NCI-H2227 treated with DMSO at 0.1 percent for 48 hours (cell line): ENCODE data around the gene MYBPHL.

Source experiments
- DNase-seq: peaks from one replicate; lab custom pipeline; 2025; lab: John Stamatoyannopoulos, UW

MYBPHL gene

DNA sequence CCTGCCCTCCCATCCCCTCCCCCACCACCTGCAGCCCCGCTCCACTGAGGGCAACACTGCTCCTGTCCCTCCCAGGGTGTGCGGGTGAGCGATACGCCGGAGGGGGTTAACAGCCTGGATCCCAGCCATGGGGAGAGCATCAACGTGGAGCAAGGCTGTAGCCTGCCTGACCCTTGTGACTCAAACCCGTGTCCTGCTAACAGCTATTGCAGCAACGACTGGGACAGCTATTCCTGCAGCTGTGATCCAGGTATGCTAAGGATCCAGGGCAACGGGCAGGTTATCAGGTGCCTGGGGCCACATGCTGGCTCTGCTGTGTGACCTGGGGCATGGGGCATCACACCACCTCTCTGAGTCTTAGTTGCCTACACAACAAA is 42.4 kb downstream of the MYBPHL start:
- DNase-seq: no peak

DNA sequence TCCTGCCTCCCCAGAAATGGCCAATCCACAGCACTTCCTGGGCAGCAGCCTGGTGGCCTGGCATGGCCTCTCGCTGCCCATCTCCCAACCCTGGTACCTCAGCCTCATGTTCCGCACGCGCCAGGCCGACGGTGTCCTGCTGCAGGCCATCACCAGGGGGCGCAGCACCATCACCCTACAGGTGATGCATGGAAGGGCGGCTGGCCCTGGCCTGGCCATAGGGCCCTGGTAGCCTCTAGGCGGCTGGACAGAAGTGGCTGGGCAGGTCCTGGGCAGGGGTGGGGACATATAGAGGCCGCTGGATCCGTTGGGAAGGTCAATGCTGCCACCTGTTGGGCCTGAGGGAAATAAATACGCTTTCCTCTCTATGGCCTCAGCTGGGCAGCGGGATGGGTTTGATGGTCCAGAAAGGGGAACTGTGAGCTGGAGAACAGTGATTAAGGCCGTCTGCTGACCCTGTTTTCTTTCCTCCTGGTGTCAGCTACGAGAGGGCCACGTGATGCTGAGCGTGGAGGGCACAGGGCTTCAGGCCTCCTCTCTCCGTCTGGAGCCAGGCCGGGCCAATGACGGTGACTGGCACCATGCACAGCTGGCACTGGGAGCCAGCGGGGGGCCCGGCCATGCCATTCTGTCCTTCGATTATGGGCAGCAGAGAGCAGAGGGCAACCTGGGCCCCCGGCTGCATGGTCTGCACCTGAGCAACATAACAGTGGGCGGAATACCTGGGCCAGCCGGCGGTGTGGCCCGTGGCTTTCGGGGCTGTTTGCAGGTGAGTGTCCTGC is 43.0 kb downstream of the MYBPHL start:
- no peak for DNase-seq

DNA sequence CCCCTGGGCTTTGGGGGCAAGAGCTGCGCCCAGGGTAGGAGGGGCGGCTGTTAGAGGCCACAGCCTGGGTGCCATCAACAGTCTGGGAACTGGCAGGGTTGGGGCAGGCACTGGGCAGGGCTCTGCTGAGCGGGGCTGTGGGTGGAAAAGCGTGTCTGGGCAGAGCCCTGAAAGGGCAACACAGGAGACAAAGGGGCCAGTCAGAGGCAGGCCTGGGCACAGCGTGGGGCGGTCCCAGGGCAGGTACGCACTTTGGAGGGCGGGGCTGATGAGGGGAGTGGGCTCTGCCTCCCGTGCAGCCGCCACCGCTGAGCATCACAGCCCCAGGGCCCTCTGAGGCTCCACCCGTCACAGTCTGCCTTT is 43.6 kb downstream of the MYBPHL start:
- DNase-seq: no peak

DNA sequence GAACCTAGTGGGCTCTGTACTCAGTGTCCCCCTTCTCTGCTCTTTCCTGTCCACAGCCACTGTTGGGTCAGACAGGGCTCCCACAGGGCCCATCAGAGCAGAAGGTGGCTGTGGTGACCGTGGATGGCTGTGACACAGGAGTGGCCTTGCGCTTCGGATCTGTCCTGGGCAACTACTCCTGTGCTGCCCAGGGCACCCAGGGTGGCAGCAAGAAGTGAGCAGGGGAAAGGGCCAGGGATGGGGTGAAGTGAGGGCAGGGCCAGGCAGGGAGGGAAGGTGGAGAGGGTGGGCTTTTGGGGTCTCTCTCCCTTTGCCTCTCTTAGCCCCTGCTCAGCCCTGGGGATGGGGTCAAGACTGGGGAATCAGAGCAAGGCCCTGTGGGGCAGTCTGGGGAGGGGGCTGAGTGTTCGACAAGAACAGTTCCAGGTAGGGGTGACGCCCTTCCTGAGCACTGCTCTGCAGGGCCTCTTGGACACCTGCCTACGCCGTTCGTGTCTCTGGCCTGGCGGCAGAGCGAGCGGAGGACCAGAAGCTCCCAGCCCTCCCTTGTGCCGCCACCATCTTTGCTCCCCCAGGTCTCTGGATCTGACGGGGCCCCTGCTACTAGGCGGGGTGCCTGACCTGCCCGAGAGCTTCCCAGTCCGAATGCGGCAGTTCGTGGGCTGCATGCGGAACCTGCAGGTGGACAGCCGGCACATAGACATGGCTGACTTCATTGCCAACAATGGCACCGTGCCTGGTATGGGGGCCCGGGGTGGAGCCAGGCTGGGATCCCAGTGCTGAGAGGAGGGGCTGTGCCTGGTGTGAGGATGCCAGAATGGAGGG is 44.4 kb downstream of the MYBPHL start:
- no peak for DNase-seq

DNA sequence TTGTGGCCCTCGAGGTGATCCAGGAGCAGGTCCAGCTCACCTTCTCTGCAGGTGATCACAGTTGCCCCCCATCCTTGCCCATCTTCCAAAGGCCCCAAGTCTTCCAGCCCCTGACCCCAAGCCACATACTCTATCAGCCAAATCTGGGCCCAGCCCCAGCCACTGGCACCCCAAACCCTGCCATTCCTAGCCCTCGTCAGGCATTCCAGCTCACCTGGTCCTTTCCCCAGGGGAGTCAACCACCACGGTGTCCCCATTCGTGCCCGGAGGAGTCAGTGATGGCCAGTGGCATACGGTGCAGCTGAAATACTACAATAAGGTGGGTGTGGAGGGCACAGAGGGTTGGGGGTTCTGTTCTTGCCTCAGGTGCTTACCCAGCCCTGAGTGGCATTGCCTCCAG is 45.2 kb downstream of the MYBPHL start:
- DNase-seq: no peak

DNA sequence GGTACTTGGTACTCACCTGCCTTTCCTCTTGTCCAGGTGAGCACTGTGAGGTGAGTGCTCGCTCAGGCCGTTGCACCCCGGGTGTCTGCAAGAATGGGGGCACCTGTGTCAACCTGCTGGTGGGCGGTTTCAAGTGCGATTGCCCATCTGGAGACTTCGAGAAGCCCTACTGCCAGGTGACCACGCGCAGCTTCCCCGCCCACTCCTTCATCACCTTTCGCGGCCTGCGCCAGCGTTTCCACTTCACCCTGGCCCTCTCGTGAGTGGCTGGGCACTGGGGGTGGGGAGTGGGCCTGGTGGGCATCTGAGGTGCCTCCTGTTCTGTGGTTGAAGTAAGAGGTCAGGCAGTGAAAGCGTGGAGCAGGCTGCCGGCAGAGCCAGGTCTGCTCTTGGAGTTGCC is 45.8 kb downstream of the MYBPHL start:
- DNase-seq: no peak

DNA sequence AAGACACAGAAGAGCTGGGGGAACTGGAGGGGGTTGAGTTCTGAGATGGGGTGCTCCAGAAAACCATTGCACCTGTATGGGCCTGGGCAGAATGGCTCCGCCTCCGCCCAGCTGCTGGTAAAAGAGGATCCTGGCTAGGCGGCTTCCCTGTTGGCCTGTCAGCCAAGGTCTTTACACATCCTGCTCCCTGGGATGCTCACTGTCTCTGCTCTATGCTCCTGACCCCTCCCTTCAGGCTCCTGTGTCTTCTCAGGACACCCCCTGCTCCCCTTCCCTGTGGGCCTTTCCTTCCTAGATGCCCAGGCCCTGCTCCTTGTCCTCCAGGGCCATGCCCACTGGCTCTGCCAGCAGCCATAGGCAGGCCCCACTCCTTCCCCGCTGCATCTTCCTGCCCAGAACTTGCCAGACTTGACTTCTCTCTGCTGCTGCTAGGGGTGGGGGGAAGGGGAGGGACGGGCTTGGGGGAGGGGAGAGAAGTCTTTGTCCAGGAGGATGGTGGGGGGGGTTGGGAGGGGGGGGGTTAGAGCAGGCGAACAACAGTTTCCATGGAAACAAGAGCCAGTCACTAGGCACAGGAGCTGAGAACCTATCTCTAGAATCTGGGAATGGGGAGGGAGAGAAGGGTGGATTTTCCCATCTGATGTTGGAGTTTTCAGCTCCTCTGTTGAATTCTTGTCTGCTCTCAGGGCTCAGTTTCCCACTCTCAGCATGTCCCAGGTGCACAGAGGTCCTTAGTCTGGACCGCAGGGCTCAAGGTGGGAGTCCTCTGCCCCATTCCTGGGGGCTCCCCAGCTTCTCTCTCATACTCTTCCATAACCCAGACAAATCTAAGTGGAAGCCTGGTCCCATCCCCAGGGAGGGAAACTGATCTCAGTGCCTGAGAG is 46.9 kb downstream of the MYBPHL start:
- DNase-seq: peak; percentile 76

DNA sequence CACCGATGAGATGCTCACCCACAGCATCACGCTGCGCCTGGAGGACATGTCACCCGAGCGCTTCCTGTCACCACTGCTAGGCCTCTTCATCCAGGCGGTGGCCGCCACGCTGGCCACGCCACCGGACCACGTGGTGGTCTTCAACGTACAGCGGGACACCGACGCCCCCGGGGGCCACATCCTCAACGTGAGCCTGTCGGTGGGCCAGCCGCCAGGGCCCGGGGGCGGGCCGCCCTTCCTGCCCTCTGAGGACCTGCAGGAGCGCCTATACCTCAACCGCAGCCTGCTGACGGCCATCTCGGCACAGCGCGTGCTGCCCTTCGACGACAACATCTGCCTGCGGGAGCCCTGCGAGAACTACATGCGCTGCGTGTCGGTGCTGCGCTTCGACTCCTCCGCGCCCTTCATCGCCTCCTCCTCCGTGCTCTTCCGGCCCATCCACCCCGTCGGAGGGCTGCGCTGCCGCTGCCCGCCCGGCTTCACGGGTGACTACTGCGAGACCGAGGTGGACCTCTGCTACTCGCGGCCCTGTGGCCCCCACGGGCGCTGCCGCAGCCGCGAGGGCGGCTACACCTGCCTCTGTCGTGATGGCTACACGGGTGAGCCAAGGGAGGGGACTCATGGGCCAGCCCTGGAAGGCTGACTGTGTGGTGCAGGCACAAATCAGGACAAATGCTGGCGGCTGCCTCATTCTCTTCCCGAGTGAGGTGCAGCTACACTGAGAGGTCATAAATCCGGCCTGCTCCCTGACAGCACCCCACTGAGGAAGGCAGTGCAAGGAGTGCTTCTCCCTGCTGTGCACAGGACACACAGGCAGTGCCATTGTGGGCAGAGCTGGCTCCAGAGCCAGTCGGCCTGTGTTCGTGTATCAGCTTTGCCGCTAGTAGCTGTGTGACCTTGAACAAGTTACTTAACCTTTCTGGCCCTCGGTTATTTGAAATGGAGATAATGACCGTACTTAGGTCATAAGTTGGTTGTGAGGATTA is 48.0 kb downstream of the MYBPHL start:
- no peak for DNase-seq

DNA sequence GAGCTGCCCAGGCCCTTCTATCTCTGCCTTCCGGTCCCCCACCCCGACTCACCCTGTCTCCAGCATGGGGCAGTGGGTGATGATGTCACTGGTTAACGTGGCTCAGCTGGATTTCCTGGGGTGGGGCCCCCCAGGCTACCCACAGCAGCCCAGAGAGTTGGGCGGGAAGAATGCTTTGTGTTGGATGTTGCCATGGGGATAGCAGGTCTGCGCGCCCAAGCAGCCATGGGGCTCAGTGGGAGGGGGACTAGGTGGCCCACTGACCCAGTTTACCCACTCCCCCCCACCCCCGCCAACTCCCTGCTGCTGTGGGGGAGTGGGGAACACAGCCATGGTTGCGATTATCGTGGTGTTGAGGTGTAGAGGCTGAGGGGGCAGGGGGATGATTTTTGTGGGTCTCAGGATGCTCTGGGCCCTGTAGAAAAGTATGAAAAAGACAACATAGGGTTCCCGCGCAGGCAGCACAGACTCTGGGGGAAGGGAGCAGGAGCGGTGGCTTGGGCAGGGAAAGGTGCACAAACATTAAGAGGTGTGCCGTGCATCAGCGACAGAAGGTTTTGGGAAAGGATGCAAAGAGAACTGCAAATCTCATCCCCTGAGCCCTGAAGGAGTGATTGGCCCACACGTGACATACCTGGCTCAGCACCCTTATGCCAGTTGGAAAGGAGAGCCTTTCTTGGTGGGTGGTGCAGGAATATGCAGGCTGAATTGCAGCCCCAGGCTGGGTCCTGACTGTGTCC is 49.0 kb downstream of the MYBPHL start:
- DNase-seq: no peak

DNA sequence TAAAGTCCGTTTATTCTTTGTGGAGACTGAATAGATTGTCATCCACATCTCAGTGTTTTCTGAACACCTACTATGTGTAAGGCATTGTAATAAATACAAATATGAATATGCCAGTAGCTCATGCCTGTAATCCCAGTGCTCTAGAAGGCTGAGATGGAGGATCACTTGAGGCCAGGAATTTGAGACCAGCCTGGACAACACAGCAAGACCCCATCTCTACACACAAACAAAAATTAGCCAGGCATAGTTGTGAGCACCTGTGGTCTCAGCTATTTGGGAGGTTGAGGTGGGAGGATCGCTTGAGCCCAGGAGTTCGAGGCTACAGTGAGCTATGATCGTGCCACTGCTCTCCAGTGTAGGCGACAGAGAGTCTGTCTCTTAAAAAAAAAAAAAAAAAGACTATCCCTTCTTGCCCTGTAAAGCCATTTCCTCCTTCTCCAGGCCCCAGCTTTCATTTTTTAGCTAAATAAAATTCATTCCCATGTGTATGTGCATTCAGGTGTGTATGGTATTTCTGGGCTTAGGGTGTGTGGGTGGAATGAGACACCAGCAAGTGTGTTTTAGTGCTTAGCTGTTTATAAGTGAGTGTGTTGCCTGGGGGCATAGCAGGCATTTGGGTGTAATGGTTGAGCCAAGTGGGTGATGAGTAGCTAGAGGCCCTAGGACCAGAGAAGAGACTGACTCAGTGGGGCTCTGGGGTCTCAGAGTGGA is 49.7 kb downstream of the MYBPHL start:
- no peak for DNase-seq

DNA sequence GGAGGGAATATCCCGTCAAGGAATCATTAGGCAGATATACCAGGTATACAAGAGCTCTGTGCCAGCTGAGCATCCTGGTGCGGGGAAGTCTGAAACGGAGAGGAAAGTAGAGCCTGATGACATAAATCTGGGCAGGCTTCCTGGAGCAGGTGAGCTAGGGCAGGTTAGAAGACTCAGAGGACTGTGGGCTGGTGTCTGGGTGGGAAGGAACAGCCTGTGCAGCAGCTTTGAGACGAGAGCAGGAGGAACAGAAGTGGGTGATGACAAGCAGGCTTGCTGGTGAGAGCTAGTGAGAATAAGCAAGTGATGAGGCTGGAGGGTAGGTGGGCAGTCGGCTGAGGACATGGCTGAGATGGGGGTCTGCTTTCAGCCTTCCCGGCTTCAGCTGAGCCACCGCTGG is 50.7 kb downstream of the MYBPHL start:
- no peak for DNase-seq

DNA sequence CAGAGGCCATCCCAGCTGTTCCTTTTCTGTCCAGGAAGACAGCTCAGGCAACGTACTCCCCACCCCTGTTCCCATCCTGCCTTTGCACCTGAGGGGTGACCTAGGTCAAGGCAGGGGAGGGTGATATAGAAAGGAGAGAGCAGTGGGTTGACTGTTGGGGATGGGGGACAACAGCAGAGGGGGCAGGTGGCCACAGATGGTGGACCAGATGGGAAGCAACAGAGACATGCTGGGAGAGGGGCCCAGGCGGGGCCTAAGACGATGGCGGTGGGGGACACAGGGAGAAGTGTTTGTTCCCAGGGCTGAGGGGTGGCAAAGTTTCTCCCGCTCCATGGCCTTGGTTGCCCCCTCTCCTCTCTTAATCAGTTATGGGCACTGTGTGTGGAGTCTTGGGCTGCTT is 51.1 kb downstream of the MYBPHL start:
- no peak for DNase-seq

DNA sequence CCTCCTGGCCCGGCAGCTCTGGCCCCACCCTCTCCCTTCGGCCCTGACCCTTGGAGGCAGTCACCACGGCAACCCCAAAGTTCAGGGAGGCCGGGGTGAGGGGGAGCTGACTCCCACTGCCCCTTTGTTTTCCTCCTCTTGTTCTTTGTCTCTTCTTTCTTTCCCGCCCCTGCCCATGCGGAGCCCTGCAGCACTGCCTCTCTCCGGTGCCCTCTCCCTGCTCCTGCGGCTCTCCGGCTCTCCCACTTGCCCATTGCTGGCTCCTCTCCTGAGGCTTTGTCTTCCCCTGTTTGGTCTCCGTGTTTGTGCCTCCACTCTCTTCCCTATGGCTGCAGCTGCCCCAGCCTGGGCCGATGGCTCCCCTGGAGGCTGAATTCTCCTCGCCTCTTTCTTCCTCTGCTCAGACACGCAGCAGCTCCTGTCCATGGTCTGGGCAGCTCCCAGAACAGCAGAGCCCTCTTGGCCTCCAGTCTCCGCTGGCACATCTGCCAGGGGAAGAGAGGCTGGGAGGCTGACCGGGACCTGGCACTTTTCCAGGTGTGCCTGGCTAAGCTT is 51.6 kb downstream of the MYBPHL start:
- no peak for DNase-seq

DNA sequence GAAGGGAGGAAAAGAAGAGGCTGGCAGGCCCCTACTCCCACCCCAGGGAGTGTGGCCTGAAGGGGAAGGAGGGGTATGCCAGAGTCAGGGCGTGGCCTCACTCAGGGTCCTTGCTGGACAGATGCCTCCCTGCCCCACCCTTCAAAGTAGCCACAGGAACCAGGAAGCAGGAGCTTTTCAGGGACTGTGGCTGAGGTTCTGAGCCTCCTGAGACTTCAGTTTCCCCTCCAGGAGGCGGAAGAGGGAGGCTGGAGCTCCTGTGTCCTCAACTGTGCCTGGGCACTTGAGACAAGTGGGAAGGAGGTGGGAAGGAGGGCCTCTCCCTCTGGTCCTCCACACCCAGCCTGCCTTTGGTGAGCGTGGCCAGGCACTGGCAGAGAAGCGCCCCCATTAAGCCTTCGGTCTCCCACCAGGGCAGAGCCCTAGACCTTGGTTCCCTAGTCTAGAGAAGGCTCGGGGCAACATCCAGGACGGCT is 52.2 kb downstream of the MYBPHL start:
- no peak for DNase-seq

DNA sequence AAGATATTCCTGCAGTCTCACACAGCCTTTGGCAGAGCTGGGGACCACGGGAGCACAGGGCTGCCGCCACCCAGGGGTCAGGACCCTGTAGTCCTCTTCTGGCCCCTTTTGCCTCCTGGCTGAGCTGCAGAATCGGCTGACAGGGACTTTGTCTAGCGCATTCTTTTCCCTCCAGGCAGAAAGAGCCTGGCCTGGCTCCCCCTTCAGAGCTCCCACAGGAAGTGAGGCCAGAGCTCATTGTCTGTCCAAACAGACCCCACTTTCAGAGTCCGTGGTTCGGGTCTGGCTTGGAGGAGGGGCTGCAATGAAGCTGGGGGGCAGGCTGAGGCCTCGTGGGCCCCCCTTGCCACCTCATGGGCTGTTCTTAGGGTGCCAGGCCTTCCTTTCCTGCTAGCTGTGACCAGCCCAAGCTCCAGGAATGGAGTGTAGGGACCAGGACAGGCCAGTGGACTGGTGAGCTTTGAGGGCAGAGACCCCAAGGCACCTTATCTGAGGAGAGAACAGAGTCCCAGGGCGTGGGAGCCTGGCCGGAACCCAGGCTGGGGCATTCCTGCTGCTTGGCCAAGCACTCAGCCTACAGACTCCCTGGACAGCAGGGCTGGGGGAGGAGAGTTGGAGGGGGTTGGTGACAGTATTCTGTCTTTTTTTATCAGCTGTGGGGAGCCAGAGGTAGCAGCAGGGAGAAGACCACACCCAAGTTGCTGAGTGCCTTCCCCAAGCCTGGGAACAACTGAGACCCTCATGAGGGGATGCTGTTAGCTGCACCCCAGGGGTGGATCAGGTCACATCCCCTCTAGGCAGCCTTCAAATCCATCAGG is 52.8 kb downstream of the MYBPHL start:
- no peak for DNase-seq

DNA sequence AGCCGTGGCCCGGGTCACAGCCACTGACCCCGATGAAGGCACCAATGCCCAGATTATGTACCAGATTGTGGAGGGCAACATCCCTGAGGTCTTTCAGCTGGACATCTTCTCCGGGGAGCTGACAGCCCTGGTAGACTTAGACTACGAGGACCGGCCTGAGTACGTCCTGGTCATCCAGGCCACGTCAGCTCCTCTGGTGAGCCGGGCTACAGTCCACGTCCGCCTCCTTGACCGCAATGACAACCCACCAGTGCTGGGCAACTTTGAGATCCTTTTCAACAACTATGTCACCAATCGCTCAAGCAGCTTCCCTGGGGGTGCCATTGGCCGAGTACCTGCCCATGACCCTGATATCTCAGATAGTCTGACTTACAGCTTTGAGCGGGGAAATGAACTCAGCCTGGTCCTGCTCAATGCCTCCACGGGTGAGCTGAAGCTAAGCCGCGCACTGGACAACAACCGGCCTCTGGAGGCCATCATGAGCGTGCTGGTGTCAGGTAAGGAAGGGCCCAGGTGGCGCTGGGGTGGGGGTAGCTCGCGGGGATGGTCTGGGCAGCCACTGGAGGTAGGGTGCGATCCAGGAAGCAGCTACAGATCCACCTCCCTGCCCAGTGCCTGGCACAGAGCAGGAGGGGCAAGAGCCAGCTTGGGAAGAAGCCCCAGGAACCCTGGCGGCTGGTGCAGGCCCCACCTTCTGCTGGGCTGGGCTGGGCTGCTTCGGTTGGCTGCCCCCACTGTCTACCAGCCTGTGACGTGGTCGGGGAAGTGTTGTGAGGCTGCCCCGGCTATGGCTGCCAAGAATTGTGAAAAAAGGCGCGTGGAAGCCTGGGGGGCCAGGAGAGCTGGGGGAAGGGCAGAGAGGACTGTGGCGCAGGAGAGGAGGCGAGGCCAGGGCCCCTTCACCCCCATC is 53.7 kb downstream of the MYBPHL start:
- DNase-seq: no peak

DNA sequence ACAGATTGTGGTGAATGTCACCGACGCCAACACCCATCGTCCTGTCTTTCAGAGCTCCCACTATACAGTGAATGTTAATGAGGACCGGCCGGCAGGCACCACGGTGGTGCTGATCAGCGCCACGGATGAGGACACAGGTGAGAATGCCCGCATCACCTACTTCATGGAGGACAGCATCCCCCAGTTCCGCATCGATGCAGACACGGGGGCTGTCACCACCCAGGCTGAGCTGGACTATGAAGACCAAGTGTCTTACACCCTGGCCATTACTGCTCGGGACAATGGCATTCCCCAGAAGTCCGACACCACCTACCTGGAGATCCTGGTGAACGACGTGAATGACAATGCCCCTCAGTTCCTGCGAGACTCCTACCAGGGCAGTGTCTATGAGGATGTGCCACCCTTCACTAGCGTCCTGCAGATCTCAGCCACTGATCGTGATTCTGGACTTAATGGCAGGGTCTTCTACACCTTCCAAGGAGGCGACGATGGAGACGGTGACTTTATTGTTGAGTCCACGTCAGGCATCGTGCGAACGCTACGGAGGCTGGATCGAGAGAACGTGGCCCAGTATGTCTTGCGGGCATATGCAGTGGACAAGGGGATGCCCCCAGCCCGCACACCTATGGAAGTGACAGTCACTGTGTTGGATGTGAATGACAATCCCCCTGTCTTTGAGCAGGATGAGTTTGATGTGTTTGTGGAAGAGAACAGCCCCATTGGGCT is 54.5 kb downstream of the MYBPHL start:
- no peak for DNase-seq
